ENCODE data around the gene PPP1R17.

PPP1R17 gene

GRCh38 chr7:31664890-31665289 is 22.1 kb upstream of the PPP1R17 start:
- Histone ChIP-seq H3K27me3 (ENCODE audit: control insufficient read depth in 2 of 2, insufficient read depth in 2 of 2, low read length in 2 of 2) (peaks cover 0 to 3% of the 10 kb centered on the region in 2 donors), H3K4me3 (ENCODE audit: low read length in 2 of 2) (no peak overlapping the region), H3K9ac (ENCODE audit: low read depth in 1 of 2, low read length in 2 of 2) (no peak overlapping the region), H3K36me3 (ENCODE audit: control insufficient read depth in 2 of 2, insufficient read depth in 2 of 2, low read length in 2 of 2) (no peaks in the 10 kb centered on the region), H3K27ac (ENCODE audit: low read depth in 2 of 2, low read length in 2 of 2) (no peak overlapping the region), H3K4me1 (ENCODE audit: control insufficient read depth in 2 of 2, insufficient read depth in 2 of 2, low read length in 2 of 2) (no peaks in the 10 kb centered on the region), H3K9me3 (ENCODE audit: control insufficient read depth in 2 of 2, low read length in 2 of 2) (no peaks in the 10 kb centered on the region)

DNA sequence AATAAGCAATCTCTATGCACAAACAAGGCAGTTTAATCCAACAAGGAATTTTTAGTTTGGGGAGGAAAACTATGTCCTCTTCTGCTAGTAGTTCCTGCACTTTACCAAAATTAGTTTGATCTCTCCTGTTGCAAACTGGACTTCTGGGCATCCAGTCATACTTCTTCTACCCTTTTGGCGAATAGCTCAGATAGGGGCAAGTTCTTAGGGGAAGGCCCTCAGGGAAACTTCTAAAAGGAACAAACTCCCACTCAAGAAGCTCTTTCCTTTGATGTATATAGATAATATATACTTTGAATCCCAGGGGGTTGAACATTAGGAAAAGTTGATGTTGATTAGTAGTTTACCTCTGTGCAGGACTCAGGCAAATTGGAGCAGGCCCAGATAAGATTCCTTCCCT is 21.5 kb upstream of the PPP1R17 start:
- H3K4me3 ChIP-seq (ENCODE audit: low read length in 2 of 2): no peak overlapping the region
- peaks cover 0 to 3% of the 10 kb centered on the region in 2 donors for H3K27me3 ChIP-seq (ENCODE audit: control insufficient read depth in 2 of 2, insufficient read depth in 2 of 2, low read length in 2 of 2)
- H3K9ac ChIP-seq (ENCODE audit: low read depth in 1 of 2, low read length in 2 of 2): no peak overlapping the region
- no peak overlapping the region for H3K27ac ChIP-seq (ENCODE audit: low read depth in 2 of 2, low read length in 2 of 2)
- no peaks in the 10 kb centered on the region for H3K36me3 ChIP-seq (ENCODE audit: control insufficient read depth in 2 of 2, insufficient read depth in 2 of 2, low read length in 2 of 2)
- no peaks in the 10 kb centered on the region for H3K4me1 ChIP-seq (ENCODE audit: control insufficient read depth in 2 of 2, insufficient read depth in 2 of 2, low read length in 2 of 2)
- H3K9me3 ChIP-seq (ENCODE audit: control insufficient read depth in 2 of 2, low read length in 2 of 2): no peaks in the 10 kb centered on the region

DNA sequence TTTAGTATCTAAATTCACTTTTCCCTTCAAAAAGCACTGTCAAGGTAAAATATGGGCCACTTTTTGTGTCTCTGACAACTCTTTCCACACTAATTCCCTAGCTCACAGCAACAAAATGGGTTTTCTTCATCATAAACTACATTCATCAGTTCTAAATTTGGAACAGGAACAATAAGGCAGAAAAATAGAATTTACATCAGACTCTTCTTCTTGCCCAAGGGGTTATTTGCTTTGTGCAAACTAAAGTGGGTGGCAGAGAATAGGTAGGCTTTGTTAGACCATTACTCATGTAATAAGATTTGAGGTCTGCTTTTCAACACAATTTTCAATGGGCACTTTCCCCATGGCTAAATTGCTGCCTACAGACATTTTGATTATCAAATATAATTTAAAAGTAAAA is 17.6 kb upstream of the PPP1R17 start:
- Histone ChIP-seq H3K27me3 (ENCODE audit: control insufficient read depth in 2 of 2, insufficient read depth in 2 of 2, low read length in 2 of 2) (no peaks in the 10 kb centered on the region), H3K27ac (ENCODE audit: low read depth in 2 of 2, low read length in 2 of 2) (no peak overlapping the region), H3K4me3 (ENCODE audit: low read length in 2 of 2) (no peak overlapping the region), H3K4me1 (ENCODE audit: control insufficient read depth in 2 of 2, insufficient read depth in 2 of 2, low read length in 2 of 2) (no peaks in the 10 kb centered on the region), H3K9ac (ENCODE audit: low read depth in 1 of 2, low read length in 2 of 2) (no peak overlapping the region), H3K36me3 (ENCODE audit: control insufficient read depth in 2 of 2, insufficient read depth in 2 of 2, low read length in 2 of 2) (no peaks in the 10 kb centered on the region), H3K9me3 (ENCODE audit: control insufficient read depth in 2 of 2, low read length in 2 of 2) (no peaks in the 10 kb centered on the region)

DNA sequence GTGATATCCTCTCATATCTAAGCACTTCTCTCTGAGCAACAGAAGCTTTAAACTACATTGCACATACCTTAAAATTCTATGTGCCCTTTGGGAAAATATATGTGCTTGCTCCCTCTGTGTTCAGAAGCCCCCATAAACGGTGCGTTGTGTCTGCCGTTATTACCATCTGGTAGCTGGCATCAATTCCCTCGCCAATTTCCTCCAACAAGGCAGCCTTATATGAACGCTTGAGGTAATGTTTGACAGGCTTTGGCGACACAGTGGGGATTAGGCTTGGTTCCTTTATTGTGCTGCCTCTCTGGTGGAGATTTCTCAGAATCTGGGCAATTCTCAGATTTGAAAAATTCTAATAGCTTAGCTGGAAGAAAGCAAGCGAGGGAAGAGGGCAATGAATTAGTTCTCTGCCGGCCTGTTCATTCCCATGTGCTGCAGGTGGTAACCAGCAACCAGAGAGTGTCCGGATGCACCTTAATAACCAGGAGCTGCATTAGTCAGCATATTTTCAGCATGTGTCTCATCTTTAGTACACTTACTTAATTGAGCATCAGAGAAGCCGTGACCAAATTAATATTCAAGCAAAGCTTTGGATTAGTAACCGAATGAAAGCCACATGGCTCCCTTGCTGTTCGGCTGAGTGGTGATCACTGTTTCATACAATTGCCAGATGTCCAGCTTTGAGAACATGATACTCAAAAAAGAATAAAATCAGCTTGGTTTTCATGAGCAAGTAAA is 7.3 kb upstream of the PPP1R17 start:
- no peaks in the 10 kb centered on the region for H3K36me3 ChIP-seq (ENCODE audit: control insufficient read depth in 2 of 2, insufficient read depth in 2 of 2, low read length in 2 of 2)
- H3K4me3 ChIP-seq (ENCODE audit: low read length in 2 of 2): no peak overlapping the region
- H3K9me3 ChIP-seq (ENCODE audit: control insufficient read depth in 2 of 2, low read length in 2 of 2): no peaks in the 10 kb centered on the region
- H3K27ac ChIP-seq (ENCODE audit: low read depth in 2 of 2, low read length in 2 of 2): no peak overlapping the region
- no peaks in the 10 kb centered on the region for H3K27me3 ChIP-seq (ENCODE audit: control insufficient read depth in 2 of 2, insufficient read depth in 2 of 2, low read length in 2 of 2)
- no peak overlapping the region for H3K9ac ChIP-seq (ENCODE audit: low read depth in 1 of 2, low read length in 2 of 2)
- no peaks in the 10 kb centered on the region for H3K4me1 ChIP-seq (ENCODE audit: control insufficient read depth in 2 of 2, insufficient read depth in 2 of 2, low read length in 2 of 2)

DNA sequence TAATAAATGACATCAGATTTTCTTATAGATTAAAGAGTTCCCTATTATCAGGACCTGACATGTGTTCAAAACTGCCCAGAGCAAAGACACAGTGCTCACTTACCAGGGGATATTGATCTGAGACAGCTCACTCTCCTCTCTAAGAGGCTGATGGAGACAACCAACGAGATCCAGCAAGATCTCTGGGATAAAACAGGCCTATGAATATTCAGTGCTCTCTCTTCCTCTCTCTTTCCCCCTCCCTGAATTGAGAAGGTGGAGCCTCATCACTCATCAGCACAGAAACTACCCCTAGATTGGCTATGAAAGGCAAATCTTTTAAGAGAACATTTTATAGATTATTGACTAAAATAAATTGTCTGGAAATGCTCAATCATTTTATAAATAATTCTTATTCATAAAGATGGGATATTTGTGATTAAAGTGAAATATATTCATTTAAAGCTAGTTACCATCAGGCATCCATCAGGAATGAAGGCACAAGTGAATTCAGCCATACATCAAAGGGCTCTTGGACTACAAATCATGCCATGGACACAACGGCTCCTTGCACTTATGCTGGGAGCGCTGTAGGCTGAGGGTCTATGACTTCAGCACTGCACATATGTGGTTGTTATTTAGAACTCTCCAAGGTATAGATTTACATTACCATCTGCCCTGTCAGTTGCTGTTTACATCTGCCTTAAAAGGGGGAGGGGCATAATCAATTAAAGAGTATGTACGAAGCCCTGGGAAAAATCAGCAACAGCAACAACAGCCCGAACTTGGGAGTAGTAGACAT is 3.4 kb upstream of the PPP1R17 start:
- no peaks in the 10 kb centered on the region for H3K4me1 ChIP-seq (ENCODE audit: control insufficient read depth in 2 of 2, insufficient read depth in 2 of 2, low read length in 2 of 2)
- no peak overlapping the region for H3K27ac ChIP-seq (ENCODE audit: low read depth in 2 of 2, low read length in 2 of 2)
- H3K9me3 ChIP-seq (ENCODE audit: control insufficient read depth in 2 of 2, low read length in 2 of 2): no peaks in the 10 kb centered on the region
- no peak overlapping the region for H3K4me3 ChIP-seq (ENCODE audit: low read length in 2 of 2)
- H3K9ac ChIP-seq (ENCODE audit: low read depth in 1 of 2, low read length in 2 of 2): no peak overlapping the region
- H3K36me3 ChIP-seq (ENCODE audit: control insufficient read depth in 2 of 2, insufficient read depth in 2 of 2, low read length in 2 of 2): no peaks in the 10 kb centered on the region
- no peaks in the 10 kb centered on the region for H3K27me3 ChIP-seq (ENCODE audit: control insufficient read depth in 2 of 2, insufficient read depth in 2 of 2, low read length in 2 of 2)

DNA sequence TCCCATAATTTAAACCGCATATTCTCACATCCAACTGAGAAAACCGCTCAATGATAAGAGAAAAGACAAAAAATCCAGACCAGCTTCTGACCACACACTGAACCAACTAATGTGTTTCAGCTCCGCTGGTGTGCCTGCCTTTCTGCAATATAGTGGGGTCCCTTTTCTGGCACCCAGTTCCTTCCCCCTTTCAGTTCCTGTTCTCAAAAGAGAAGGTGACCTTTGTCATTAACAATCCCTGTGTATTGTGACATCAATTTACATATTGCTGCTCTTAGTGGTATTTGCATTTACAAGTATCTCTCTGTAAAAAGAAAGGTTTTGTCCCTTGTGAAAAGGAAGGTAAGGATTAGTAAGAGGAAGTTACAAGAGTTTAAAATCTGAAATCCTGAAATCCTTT is 1.4 kb downstream of the PPP1R17 start:
- Histone ChIP-seq H3K9ac (ENCODE audit: low read depth in 1 of 2, low read length in 2 of 2) (no peak overlapping the region), H3K36me3 (ENCODE audit: control insufficient read depth in 2 of 2, insufficient read depth in 2 of 2, low read length in 2 of 2) (no peaks in the 10 kb centered on the region), H3K4me3 (ENCODE audit: low read length in 2 of 2) (no peak overlapping the region), H3K4me1 (ENCODE audit: control insufficient read depth in 2 of 2, insufficient read depth in 2 of 2, low read length in 2 of 2) (no peaks in the 10 kb centered on the region), H3K27ac (ENCODE audit: low read depth in 2 of 2, low read length in 2 of 2) (no peak overlapping the region), H3K27me3 (ENCODE audit: control insufficient read depth in 2 of 2, insufficient read depth in 2 of 2, low read length in 2 of 2) (no peaks in the 10 kb centered on the region), H3K9me3 (ENCODE audit: control insufficient read depth in 2 of 2, low read length in 2 of 2) (no peaks in the 10 kb centered on the region)

- H3K4me3 ChIP-seq (ENCODE audit: low read length in 2 of 2): no peak overlapping the region
- no peaks in the 10 kb centered on the region for H3K4me1 ChIP-seq (ENCODE audit: control insufficient read depth in 2 of 2, insufficient read depth in 2 of 2, low read length in 2 of 2)
- no peaks in the 10 kb centered on the region for H3K9me3 ChIP-seq (ENCODE audit: control insufficient read depth in 2 of 2, low read length in 2 of 2)
- no peaks in the 10 kb centered on the region for H3K36me3 ChIP-seq (ENCODE audit: control insufficient read depth in 2 of 2, insufficient read depth in 2 of 2, low read length in 2 of 2)
- no peak overlapping the region for H3K27ac ChIP-seq (ENCODE audit: low read depth in 2 of 2, low read length in 2 of 2)
- no peak overlapping the region for H3K9ac ChIP-seq (ENCODE audit: low read depth in 1 of 2, low read length in 2 of 2)
- no peaks in the 10 kb centered on the region for H3K27me3 ChIP-seq (ENCODE audit: control insufficient read depth in 2 of 2, insufficient read depth in 2 of 2, low read length in 2 of 2)
Observed at GRCh38 chr7:31688996-31689395, 2.0 kb downstream of the PPP1R17 start.

DNA sequence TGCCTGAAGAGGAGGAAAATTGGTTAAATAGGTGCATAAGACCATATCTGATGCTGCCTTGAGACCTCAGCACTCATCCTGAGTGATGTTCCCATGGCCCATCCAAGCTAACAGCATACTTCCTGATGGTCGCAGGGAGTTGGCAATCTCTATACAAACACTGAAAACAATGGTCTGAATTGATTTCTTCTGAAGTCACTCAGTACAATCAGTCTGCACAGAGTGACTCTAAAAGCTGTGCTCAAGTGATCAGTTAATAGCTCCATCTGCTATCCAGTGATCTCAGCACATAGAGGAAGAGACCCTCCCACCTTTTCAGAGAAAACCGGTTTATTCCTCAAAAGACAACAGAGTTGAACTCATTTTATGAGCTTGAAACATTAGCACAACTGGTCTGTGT is 3.9 kb downstream of the PPP1R17 start:
- Histone ChIP-seq H3K27me3 (ENCODE audit: control insufficient read depth in 2 of 2, insufficient read depth in 2 of 2, low read length in 2 of 2) (no peaks in the 10 kb centered on the region), H3K9me3 (ENCODE audit: control insufficient read depth in 2 of 2, low read length in 2 of 2) (no peaks in the 10 kb centered on the region), H3K27ac (ENCODE audit: low read depth in 2 of 2, low read length in 2 of 2) (no peak overlapping the region), H3K36me3 (ENCODE audit: control insufficient read depth in 2 of 2, insufficient read depth in 2 of 2, low read length in 2 of 2) (no peaks in the 10 kb centered on the region), H3K9ac (ENCODE audit: low read depth in 1 of 2, low read length in 2 of 2) (no peak overlapping the region), H3K4me3 (ENCODE audit: low read length in 2 of 2) (no peak overlapping the region), H3K4me1 (ENCODE audit: control insufficient read depth in 2 of 2, insufficient read depth in 2 of 2, low read length in 2 of 2) (no peaks in the 10 kb centered on the region)

DNA sequence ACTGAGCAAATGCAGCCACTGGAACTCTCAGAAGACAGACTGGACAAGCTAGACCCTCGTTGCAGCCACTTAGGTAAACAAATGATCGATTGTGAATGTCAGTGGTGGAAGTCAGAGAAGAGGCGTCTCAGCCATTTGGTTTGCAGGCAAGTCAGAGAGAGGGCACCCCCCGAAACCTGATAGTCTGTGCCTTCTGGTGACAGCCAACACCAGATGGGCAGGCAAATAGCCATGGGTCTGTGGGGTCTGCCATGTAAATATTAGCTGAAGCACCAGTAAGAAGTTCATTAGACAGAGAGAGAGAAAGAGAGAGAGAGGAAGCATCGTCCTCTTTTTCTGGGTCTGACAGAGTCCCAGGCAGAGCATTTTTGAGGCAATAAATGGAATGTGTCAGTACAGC is 5.4 kb downstream of the PPP1R17 start:
- H3K4me1 ChIP-seq (ENCODE audit: control insufficient read depth in 2 of 2, insufficient read depth in 2 of 2, low read length in 2 of 2): no peaks in the 10 kb centered on the region

GRCh38 chr7:31692871-31693270 is 5.9 kb downstream of the PPP1R17 start:
- no peaks in the 10 kb centered on the region for H3K27me3 ChIP-seq (ENCODE audit: control insufficient read depth in 2 of 2, insufficient read depth in 2 of 2, low read length in 2 of 2)
- no peak overlapping the region for H3K4me3 ChIP-seq (ENCODE audit: low read length in 2 of 2)
- no peak overlapping the region for H3K27ac ChIP-seq (ENCODE audit: low read depth in 2 of 2, low read length in 2 of 2)
- H3K36me3 ChIP-seq (ENCODE audit: control insufficient read depth in 2 of 2, insufficient read depth in 2 of 2, low read length in 2 of 2): no peaks in the 10 kb centered on the region
- H3K9ac ChIP-seq (ENCODE audit: low read depth in 1 of 2, low read length in 2 of 2): no peak overlapping the region
- H3K9me3 ChIP-seq (ENCODE audit: control insufficient read depth in 2 of 2, low read length in 2 of 2): no peaks in the 10 kb centered on the region
- H3K4me1 ChIP-seq (ENCODE audit: control insufficient read depth in 2 of 2, insufficient read depth in 2 of 2, low read length in 2 of 2): no peaks in the 10 kb centered on the region

More for the DNA sequence above, 5.4 kb downstream of the PPP1R17 start:
- H3K27ac ChIP-seq (ENCODE audit: low read depth in 2 of 2, low read length in 2 of 2): no peak overlapping the region
- H3K9ac ChIP-seq (ENCODE audit: low read depth in 1 of 2, low read length in 2 of 2): no peak overlapping the region
- H3K9me3 ChIP-seq (ENCODE audit: control insufficient read depth in 2 of 2, low read length in 2 of 2): no peaks in the 10 kb centered on the region
- no peaks in the 10 kb centered on the region for H3K27me3 ChIP-seq (ENCODE audit: control insufficient read depth in 2 of 2, insufficient read depth in 2 of 2, low read length in 2 of 2)
- no peaks in the 10 kb centered on the region for H3K36me3 ChIP-seq (ENCODE audit: control insufficient read depth in 2 of 2, insufficient read depth in 2 of 2, low read length in 2 of 2)
- H3K4me3 ChIP-seq (ENCODE audit: low read length in 2 of 2): no peak overlapping the region

Data from mucosa of rectum (tissue), 2 donors.